H1 (cell line): Measurements from ENCODE around the gene PRKCZ.

Experiments used
- CHD2 ChIP-seq: IDR thresholded peaks from 2 replicates; pipeline ENCODE4 v1.6.1; 2012; ENCODE audit warnings: low read length, improper control_type of control experiment
- EZH2 ChIP-seq: fragments of 200-600 bp; sonication (generic); IDR thresholded peaks from 2 replicates; pipeline ENCODE4 v1.7.1; 2012; ENCODE audit warnings: low read depth, mild to moderate bottlenecking, moderate library complexity, low read length, inconsistent platforms; ENCODE audit not compliant: severe bottlenecking
- HDAC2 ChIP-seq, 2 experiments: fragments of 300-600 bp in 1 of 2; sonication (generic) in 1 of 2; IDR thresholded peaks; 2 replicates each; pipeline ENCODE4 v1.6.1; 2011 to 2012; ENCODE audit warnings: low read depth in 2 of 2, low read length in 2 of 2, mild to moderate bottlenecking in 2 of 2, moderate library complexity in 2 of 2, borderline replicate concordance in 1 of 2, inconsistent platforms in 1 of 2
- KDM1A ChIP-seq: fragments of 200-600, 300-600 bp; sonication (generic); IDR thresholded peaks from 2 replicates; pipeline ENCODE4 v1.7.1; 2016; ENCODE audit warnings: mild to moderate bottlenecking, low read length, borderline replicate concordance
- SP2 ChIP-seq: IDR thresholded peaks from 2 replicates; pipeline ENCODE4 v1.6.1; 2012; ENCODE audit warnings: mild to moderate bottlenecking, low read length, inconsistent platforms
- SUZ12 ChIP-seq: fragments of 200-600 bp; sonication (generic); IDR thresholded peaks from 2 replicates; pipeline ENCODE4 v1.6.1; 2012; ENCODE audit warnings: mild to moderate bottlenecking, inconsistent platforms, low read length, moderate library complexity, mixed read lengths
- YY1 ChIP-seq: IDR thresholded peaks from 2 replicates; pipeline ENCODE4 v1.6.1; 2011; ENCODE audit warnings: low read depth, mild to moderate bottlenecking, low read length
- TF ChIP-seq, protein P1 (sequence below), 3 experiments: IDR thresholded peaks; 1 replicate in 2 of 3; 2 replicates in 1 of 3; pipeline versions ENCODE4 v1.5.1 to v1.6.1; 2011; ENCODE audit warnings: low read length in 3 of 3, mild to moderate bottlenecking in 3 of 3, inconsistent platforms in 2 of 3, low read depth in 1 of 3, moderate library complexity in 1 of 3; ENCODE audit not compliant: insufficient read depth in 1 of 3; ENCODE audit errors: control extremely low read depth in 1 of 3

DNA sequence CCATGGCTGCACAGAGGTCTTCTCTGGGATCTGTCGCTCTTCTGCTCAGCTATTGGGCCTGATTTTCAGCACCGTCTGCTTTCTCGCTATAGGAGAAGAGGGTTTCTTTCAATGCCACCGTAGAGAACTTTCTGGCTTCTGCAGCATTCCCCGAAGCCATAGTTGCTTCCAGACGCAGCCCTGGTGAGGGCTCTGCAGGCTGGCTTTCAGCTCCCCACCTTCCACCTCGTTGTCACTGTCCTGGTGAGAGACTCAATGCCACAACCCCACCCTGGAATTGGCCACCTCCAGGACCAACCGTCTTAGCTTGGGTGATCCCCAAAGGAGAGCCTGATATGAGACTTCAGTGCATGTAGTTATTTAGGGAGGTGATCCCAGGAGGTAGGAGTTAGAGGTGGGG lies 12.0 kb upstream of the PRKCZ start:
- TF ChIP-seq CHD2 (no peak), YY1 (no peak), SUZ12 (no peak), HDAC2 (IDR thresholded peaks at IDR 0.05; ENCODE audit: borderline replicate concordance in 1 of 2, low read depth in 2 of 2, low read length in 2 of 2) (no peak), SP2 (no peak), EZH2 (no peak), KDM1A (no peak)
- TF ChIP-seq, protein P1, sequence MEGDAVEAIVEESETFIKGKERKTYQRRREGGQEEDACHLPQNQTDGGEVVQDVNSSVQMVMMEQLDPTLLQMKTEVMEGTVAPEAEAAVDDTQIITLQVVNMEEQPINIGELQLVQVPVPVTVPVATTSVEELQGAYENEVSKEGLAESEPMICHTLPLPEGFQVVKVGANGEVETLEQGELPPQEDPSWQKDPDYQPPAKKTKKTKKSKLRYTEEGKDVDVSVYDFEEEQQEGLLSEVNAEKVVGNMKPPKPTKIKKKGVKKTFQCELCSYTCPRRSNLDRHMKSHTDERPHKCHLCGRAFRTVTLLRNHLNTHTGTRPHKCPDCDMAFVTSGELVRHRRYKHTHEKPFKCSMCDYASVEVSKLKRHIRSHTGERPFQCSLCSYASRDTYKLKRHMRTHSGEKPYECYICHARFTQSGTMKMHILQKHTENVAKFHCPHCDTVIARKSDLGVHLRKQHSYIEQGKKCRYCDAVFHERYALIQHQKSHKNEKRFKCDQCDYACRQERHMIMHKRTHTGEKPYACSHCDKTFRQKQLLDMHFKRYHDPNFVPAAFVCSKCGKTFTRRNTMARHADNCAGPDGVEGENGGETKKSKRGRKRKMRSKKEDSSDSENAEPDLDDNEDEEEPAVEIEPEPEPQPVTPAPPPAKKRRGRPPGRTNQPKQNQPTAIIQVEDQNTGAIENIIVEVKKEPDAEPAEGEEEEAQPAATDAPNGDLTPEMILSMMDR (IDR thresholded peaks at IDR 0.05; ENCODE audit: control extremely low read depth in 1 of 3, insufficient read depth in 1 of 3, low read depth in 1 of 3, low read length in 3 of 3) = no peak
